Activated naive CD8-positive, alpha-beta T cell treated with anti-CD3 and anti-CD28 coated beads, Interleukin-2, amount 50 U/mL, for 24 hours (primary cell): Measurements from ENCODE around the gene PTPRE.
A peak's percentile ranks its signal among the peaks of the same experiment; 100 is the strongest.

ENCODE experiments used
- ATAC-seq: fragments of 150-1000 bp; cut with Tn5 transposase; one replicate; pipeline ENCODE4 v1.10.0; 2021
- DNase-seq: peaks from one replicate; pipeline ENCODE4 v3.0.0; 2021
- H3K27ac Mint-ChIP-seq: one replicate; pipeline ENCODE4 v1.8.0; 2021; ENCODE audit warnings: mild to moderate bottlenecking, mixed read lengths
- H3K27me3 Mint-ChIP-seq: one replicate; pipeline ENCODE4 v1.8.0; 2021; ENCODE audit warnings: mixed read lengths
- H3K36me3 Mint-ChIP-seq: one replicate; pipeline ENCODE4 v1.8.0; 2021; ENCODE audit warnings: low read depth, mixed read lengths
- H3K4me1 Mint-ChIP-seq: one replicate; pipeline ENCODE4 v1.8.0; 2021; ENCODE audit warnings: mixed read lengths
- H3K4me3 Mint-ChIP-seq: one replicate; pipeline ENCODE4 v1.8.0; 2021; ENCODE audit warnings: mild to moderate bottlenecking, moderate library complexity, mixed read lengths
- H3K9me3 Mint-ChIP-seq: one replicate; pipeline ENCODE4 v1.8.0; 2021; ENCODE audit warnings: mixed read lengths

The PTPRE gene

DNA sequence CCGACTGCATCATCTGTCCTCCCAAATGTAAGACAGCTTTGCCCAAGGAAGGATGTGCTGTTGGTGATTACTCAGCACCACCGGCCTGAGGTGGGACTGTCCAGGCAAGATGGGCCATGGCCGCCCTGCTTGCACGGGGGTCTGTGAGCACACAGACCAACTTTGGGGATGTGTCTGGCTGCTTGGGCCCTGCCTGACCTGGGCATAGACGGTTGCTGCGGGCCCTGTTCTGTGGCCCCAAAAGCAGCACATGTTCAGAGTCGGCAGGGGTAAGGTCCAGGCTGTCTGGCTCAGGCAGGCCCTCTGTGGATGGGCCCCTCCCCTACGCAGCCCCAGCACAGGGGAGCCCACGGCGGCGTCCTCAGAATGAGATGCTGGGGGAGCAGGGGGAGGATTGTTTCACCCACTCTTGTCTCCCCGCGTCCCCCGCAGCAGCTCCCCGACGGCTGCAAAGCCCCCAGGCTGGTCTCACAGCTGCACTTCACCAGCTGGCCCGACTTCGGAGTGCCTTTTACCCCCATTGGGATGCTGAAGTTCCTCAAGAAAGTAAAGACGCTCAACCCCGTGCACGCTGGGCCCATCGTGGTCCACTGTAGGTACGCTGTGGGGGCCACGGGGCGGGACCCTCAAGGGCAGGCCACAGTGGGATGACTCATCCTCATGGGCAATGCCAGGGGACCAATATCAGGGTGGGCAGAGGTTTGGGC lies 160.9 kb downstream of the PTPRE start:
- ATAC-seq (no peak), DNase-seq (no peak)
- no peaks in the 10 kb centered on the region for H3K27me3 Mint-ChIP-seq
- peaks cover 63% of the 10 kb centered on the region for H3K36me3 Mint-ChIP-seq
- H3K9me3 Mint-ChIP-seq, result peaks cover 4% of the 10 kb centered on the region
- no peak overlapping the region for H3K4me3 Mint-ChIP-seq
- H3K4me1 Mint-ChIP-seq, result peaks cover 51% of the 10 kb centered on the region
- peak overlapping the region; percentile 99 for H3K27ac Mint-ChIP-seq

DNA sequence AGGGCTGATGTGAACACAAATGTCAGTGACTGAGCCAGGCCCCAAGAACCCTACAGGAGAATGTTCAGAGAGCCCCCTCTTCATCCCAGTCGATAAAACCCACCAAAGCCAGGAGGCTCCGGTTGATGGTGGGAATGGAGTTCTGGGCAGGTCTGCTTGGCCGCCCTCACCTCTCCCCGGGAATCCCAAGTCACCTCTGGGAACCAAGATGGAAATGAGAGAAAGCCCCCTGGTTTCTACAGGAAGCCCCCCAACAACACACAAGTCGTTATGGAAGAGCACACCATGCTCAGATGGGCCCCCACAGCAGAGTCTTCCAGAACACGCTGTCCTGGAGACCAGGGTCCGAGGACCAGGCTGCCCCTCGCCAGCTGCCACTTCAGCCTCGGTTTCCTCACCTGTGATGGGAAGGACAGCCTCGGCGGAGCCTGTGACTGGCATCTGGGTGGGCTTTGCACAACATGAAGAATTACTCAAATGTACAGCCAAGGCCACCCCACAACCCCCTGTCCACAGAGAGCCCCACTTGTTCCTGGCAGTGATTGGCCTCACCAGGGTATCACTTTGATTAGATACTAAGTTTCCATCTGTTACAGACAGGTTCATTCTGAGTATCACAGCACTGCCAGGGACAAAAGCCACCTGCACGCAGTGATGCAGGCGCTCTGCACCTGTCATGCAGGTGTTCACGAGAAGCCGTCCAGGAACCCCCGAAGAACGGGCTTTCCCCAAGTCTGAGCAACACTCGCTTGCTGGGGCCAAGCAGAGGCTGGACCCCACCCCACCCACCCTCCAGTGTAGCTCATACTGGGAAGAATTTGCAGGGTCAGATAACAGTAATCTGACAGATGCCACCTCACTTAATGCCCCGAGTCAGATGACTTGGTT lies 161.7 kb downstream of the PTPRE start:
- Mint-ChIP-seq H3K9me3 (peaks cover 4% of the 10 kb centered on the region), H3K36me3 (peaks cover 63% of the 10 kb centered on the region), H3K4me3 (no peak overlapping the region), H3K27me3 (no peaks in the 10 kb centered on the region), H3K4me1 (peaks cover 43% of the 10 kb centered on the region), H3K27ac (no peak overlapping the region)
- no peak for ATAC-seq
- no peak for DNase-seq

DNA sequence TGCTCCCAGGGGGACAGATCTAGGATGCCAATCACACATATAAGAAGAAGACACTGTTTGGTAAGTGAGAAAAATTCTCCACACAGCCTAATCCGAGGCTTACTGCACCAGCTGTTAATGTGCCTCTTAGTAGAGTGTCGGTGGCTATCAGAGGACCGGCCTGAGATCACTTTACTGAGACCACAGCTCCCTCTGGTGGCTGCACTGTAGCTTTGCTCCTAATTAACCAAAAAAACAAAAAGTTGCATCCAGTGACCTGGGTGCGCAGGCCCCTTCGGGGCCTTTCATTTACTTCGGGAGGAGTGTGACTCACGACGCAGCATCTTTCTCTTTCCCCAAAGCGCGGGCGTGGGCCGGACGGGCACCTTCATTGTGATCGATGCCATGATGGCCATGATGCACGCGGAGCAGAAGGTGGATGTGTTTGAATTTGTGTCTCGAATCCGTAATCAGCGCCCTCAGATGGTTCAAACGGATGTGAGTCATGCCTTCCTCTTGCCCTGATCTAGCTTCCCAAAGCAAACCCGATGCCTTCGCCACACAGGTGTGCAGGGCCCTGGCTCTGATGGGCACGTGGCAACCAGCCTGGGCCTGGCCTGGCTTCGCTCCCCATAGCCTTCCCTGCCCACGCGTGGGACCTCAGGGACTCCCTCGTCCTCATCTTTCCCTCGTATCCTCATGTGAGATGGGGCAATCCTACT lies 162.6 kb downstream of the PTPRE start:
- H3K4me3 Mint-ChIP-seq, result no peak overlapping the region
- peaks cover 62% of the 10 kb centered on the region for H3K36me3 Mint-ChIP-seq
- H3K4me1 Mint-ChIP-seq, result peaks cover 34% of the 10 kb centered on the region
- no peaks in the 10 kb centered on the region for H3K27me3 Mint-ChIP-seq
- no peak overlapping the region for H3K27ac Mint-ChIP-seq
- DNase-seq (peak; percentile 86), ATAC-seq (peak; percentile 11)
- peaks cover 4% of the 10 kb centered on the region for H3K9me3 Mint-ChIP-seq

DNA sequence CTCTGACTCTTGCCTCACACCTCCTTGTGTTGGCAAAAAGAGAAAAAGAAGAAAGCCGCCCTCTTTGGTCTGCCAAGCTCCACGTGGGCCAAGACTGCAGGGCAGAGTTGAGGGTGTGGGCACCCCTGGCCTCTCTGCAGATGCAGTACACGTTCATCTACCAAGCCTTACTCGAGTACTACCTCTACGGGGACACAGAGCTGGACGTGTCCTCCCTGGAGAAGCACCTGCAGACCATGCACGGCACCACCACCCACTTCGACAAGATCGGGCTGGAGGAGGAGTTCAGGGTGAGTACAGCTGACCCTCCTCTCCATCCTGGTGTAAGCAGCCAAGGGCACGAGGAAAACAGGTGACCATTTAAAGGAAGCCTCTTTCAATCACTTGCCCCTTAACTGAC lies 163.3 kb downstream of the PTPRE start:
- ATAC-seq, result no peak
- Mint-ChIP-seq H3K36me3 (peaks cover 64% of the 10 kb centered on the region), H3K27ac (no peak overlapping the region), H3K4me1 (peaks cover 28% of the 10 kb centered on the region), H3K9me3 (peaks cover 4% of the 10 kb centered on the region), H3K4me3 (no peak overlapping the region), H3K27me3 (no peaks in the 10 kb centered on the region)
- no peak for DNase-seq

DNA sequence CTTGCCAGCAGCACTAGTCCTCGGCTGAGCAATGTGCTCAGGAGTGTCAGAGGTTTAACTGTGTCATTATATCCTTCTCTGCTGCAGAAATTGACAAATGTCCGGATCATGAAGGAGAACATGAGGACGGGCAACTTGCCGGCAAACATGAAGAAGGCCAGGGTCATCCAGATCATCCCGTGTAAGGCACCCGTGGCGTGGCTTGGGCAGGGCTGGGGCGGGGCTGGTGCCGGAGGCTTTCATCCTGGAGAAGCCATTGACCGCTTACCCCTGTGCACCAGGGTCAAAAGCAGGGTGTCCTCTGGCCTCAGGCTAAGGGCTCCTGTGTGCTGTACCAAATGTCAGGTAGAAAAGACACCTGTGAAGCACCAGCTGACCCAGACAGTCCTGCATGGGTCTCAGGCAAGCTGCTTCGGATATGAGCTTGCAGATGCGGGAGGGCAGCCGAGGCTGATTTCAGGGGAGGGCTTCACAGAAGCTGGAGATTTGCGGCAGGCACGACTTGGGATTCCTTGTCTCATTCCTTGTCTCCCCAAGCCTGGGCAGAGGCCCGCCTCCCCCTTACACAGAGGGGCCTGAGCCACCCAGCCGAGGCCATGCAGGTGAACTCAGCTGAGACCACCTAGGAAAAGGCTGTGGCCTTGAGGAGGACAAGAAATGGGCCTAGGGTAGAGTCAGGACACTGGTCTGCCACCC lies 164.0 kb downstream of the PTPRE start:
- Mint-ChIP-seq H3K27me3 (no peaks in the 10 kb centered on the region), H3K4me1 (peaks cover 21% of the 10 kb centered on the region), H3K4me3 (no peak overlapping the region), H3K27ac (no peak overlapping the region), H3K36me3 (peaks cover 60% of the 10 kb centered on the region), H3K9me3 (peaks cover 4% of the 10 kb centered on the region)
- DNase-seq (no peak), ATAC-seq (no peak)

DNA sequence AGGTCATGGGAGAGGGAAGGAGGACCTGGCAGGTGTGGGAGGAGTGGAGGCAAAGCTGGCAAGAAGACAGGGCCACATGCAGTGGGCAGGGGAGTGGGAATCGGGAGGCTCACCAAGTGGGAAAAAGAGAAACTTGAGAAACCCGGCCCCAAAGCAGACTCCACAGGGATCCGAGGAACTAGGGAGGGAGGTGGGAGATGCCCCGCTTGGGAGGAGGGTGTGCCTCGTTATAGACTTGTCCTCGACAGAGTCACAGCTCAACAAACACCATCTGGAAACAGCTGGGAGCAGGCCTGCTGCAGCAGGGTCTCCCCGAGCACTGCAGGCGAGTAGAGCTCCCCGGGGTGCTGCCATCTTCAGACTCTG lies 164.5 kb downstream of the PTPRE start:
- ATAC-seq (no peak), DNase-seq (no peak)
- Mint-ChIP-seq H3K9me3 (peaks cover 4% of the 10 kb centered on the region), H3K4me1 (peaks cover 15% of the 10 kb centered on the region), H3K27me3 (no peaks in the 10 kb centered on the region), H3K36me3 (peaks cover 56% of the 10 kb centered on the region), H3K27ac (no peak overlapping the region), H3K4me3 (no peak overlapping the region)

DNA sequence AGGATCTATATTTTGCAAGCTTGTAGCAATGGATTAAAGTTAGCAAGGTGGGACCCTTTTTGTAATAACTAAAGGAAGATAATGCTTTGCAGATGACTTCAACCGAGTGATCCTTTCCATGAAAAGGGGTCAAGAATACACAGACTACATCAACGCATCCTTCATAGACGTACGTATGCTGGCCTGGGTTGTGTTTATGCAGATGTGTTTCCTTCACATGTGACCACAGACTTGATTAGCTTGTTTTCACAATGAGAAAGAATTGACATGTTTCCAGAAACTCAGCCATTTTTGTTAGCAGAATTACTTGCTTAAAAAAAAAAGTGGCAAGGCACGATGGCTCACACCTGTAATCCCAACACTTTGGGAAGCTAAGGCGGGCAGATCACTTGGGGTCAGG lies 165.1 kb downstream of the PTPRE start:
- peaks cover 9% of the 10 kb centered on the region for H3K4me1 Mint-ChIP-seq
- H3K27me3 Mint-ChIP-seq, result no peaks in the 10 kb centered on the region
- DNase-seq (no peak), ATAC-seq (no peak)
- H3K36me3 Mint-ChIP-seq, result peaks cover 54% of the 10 kb centered on the region
- H3K9me3 Mint-ChIP-seq, result peaks cover 3% of the 10 kb centered on the region
- H3K27ac Mint-ChIP-seq, result no peak overlapping the region
- no peak overlapping the region for H3K4me3 Mint-ChIP-seq

DNA sequence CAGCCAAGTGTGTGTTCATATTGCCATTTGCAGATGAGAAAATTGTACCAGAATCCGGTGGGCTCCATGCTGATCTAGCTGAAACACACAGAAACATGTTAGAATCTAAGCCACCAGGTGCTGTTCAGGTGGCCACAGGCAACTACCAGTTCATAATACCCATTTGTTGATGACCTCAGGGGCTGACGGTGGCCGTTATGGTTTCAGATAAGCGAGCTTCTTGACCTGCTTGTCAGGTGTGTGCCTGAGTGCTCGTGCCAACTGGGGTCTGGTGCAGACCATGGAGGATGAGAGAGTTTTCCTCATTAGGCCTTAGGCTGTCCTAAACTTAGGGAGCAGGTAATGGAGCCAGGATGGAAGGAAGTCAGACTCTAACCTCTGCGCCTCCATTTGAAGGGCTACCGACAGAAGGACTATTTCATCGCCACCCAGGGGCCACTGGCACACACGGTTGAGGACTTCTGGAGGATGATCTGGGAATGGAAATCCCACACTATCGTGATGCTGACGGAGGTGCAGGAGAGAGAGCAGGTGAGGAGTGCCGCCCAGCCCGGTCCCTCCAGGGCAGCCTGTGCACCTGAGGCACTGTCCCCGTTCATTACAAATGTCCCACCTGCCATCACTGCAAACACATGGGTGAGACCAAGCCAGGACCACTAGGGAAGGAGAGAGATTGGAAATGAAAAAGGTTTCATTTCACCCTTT lies 166.2 kb downstream of the PTPRE start:
- no peak overlapping the region for H3K27ac Mint-ChIP-seq

DNA sequence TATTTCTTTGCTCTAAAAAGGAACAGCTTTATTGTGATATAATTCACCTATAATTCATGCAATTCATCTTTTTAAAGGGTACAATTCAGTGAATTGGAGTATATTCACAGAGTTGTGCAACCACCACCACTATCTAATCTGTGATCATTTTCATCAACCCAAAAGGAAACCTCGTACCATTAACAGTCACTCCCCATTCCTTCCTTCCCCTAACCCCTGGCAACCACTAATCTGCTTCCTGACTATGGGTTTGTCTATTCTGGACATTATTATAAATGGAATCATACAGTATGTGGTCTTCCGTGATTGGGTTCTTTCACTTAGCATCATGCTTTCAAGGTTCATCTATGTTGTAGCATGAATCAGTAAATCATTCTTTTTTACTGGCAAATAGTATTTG lies 167.0 kb downstream of the PTPRE start:
- DNase-seq (no peak), ATAC-seq (no peak)
- Mint-ChIP-seq H3K27me3 (no peaks in the 10 kb centered on the region), H3K9me3 (no peaks in the 10 kb centered on the region), H3K36me3 (peaks cover 48% of the 10 kb centered on the region), H3K4me3 (no peak overlapping the region), H3K4me1 (peaks cover 3% of the 10 kb centered on the region), H3K27ac (no peak overlapping the region)

More for the DNA sequence above, 166.2 kb downstream of the PTPRE start:
- H3K4me3 Mint-ChIP-seq, result no peak overlapping the region
- no peaks in the 10 kb centered on the region for H3K27me3 Mint-ChIP-seq
- peaks cover 3% of the 10 kb centered on the region for H3K4me1 Mint-ChIP-seq
- peaks cover 48% of the 10 kb centered on the region for H3K36me3 Mint-ChIP-seq
- H3K9me3 Mint-ChIP-seq, result no peaks in the 10 kb centered on the region
- no peak for ATAC-seq
- no peak for DNase-seq

DNA sequence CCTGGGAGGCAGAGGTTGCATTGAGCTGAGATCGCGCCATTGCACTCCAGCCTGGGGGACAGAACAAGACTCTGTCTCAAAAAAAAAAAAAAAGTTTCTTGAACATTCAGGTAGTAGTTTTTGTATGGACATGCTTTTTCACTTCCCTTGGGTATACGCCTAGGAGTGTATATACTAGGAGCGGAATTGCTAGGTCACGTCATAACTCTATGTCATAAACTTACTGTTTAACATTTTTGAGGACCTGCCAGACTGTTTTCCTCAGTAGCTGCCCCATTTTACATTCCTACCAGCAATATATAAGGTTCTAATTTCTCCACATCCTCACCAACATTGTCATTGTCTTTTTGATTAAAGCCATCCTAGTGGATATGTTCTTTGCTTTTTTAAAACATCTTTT lies 167.7 kb downstream of the PTPRE start:
- Mint-ChIP-seq H3K36me3 (peaks cover 50% of the 10 kb centered on the region), H3K27ac (no peak overlapping the region), H3K4me1 (no peaks in the 10 kb centered on the region), H3K27me3 (no peaks in the 10 kb centered on the region), H3K9me3 (no peaks in the 10 kb centered on the region), H3K4me3 (no peak overlapping the region)
- no peak for ATAC-seq
- DNase-seq, result no peak

DNA sequence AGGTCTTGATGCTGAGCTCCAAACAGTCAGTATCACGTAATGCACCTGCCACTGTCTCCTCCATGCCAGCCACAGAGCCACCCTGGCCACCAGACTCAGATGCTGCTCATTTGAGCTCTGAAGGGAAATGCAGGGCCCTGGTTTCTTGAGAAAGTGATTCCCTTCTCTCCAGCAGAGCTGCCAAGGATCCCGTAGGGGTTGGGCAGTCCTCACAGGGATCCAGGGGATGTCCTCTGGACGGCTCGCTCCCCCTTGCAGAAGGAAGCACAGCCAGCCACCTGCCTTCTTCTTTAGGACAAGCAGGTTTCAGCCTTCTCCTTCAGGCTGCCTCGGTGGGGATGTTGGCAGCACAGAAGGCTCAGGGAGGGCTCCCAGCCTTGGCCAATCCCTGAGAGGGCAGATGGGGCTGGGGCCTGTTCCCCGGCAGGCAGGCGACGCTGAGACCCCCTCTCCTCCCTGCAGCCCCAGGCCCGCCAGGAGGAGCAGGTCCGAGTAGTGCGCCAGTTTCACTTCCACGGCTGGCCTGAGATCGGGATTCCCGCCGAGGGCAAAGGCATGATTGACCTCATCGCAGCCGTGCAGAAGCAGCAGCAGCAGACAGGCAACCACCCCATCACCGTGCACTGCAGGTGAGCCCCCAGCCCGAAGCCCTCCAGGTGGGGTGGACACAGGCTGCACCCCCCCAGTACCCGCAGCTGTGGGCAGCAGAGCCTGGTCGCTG lies 170.4 kb downstream of the PTPRE start:
- ATAC-seq (no peak), DNase-seq (no peak)
- Mint-ChIP-seq H3K27me3 (no peaks in the 10 kb centered on the region), H3K4me1 (no peaks in the 10 kb centered on the region), H3K4me3 (no peak overlapping the region), H3K9me3 (no peaks in the 10 kb centered on the region), H3K36me3 (peaks cover 36% of the 10 kb centered on the region), H3K27ac (no peak overlapping the region)

DNA sequence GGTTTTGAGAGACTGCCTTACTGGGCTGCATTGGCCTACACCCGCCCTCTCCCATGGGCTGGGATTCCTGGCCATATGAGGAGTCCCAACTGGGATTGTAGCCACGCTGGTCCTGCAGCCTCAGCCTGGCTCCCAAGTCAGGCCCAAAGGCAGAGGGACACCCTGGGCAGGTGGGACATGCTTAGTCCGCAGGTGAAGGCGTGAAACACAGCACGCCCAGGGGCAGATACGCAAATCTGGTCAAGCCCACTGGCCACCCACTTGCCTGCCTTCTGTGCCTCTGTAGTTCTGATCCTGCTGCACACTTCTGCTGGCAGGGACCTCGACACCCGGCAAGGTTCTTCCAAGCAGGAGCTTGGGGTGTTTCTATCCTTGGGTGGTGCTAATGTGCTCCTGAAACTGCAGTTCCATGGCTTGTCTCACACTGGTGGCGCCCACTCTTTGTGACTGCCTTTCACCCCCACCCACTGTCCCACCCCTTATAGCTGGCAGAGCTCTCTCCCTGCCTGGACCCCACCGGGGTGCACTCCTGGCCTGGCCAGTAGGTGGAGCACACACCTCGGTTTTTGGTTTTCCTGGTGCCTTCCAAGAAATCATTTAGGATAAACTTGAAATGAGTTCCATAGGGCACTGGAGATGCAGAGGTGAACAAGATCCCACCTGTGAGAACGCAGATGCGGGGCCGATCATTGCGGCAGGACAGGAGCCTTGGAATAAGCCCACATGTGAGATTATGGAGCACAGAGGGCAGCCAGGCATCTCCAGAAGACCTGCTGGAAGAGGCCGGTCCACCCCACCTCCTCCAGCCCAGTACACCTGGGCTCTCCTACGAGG lies 171.4 kb downstream of the PTPRE start:
- H3K9me3 Mint-ChIP-seq, result no peaks in the 10 kb centered on the region
- peak; percentile 75 for ATAC-seq
- H3K36me3 Mint-ChIP-seq, result peaks cover 29% of the 10 kb centered on the region
- no peak overlapping the region for H3K27ac Mint-ChIP-seq
- peak; percentile 45 for DNase-seq
- H3K4me3 Mint-ChIP-seq, result no peak overlapping the region
- no peaks in the 10 kb centered on the region for H3K27me3 Mint-ChIP-seq
- no peaks in the 10 kb centered on the region for H3K4me1 Mint-ChIP-seq

DNA sequence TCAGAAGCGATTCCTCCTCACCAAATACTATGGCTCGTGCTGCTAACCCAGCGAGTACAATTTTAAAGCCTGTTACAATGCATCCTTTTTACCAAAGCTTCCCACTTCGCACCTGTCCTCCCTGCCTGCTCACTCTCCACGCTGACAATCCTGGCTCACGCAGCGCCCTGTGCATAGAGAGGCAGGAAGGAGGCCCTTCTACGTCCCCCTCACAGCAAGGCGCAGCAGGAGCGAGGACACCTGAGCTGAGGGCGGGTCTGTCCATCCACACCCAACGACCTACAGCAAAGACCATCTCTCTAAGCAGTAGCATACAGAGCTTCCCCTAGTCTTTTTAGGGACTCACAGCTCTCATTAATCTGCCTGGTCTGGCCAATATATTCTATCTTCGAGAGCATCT lies 173.3 kb downstream of the PTPRE start:
- no peaks in the 10 kb centered on the region for H3K27me3 Mint-ChIP-seq
- peaks cover 22% of the 10 kb centered on the region for H3K36me3 Mint-ChIP-seq
- H3K4me3 Mint-ChIP-seq, result no peak overlapping the region
- H3K27ac Mint-ChIP-seq, result no peak overlapping the region
- H3K4me1 Mint-ChIP-seq, result no peaks in the 10 kb centered on the region
- ATAC-seq, result no peak
- no peak for DNase-seq
- no peaks in the 10 kb centered on the region for H3K9me3 Mint-ChIP-seq
